Hepatocyte (in vitro differentiated cells): ENCODE measurements around the gene PPP1R12A.

Experiments
- EZH2 ChIP-seq: fragments of 200-600 bp; sonication (generic); IDR thresholded peaks from 2 replicates; pipeline ENCODE4 v1.6.1; 2016; ENCODE audit warnings: antibody characterized with exemption, mild to moderate bottlenecking, borderline replicate concordance
- EZH2phosphoT487 ChIP-seq: fragments of 200-600 bp; sonication (generic); IDR thresholded peaks from one replicate; pipeline ENCODE4 v1.6.1; 2018; ENCODE audit warnings: antibody characterized with exemption, mild to moderate bottlenecking, low read depth, moderate library complexity; ENCODE audit not compliant: unreplicated experiment, severe bottlenecking
- TF ChIP-seq, protein P1 (sequence below): fragments of 200-600 bp; sonication (generic); IDR thresholded peaks from 2 replicates; pipeline ENCODE4 v1.5.1; 2016; ENCODE audit warnings: antibody characterized with exemption, mild to moderate bottlenecking; ENCODE audit not compliant: poor library complexity

- TF ChIP-seq, protein P1, sequence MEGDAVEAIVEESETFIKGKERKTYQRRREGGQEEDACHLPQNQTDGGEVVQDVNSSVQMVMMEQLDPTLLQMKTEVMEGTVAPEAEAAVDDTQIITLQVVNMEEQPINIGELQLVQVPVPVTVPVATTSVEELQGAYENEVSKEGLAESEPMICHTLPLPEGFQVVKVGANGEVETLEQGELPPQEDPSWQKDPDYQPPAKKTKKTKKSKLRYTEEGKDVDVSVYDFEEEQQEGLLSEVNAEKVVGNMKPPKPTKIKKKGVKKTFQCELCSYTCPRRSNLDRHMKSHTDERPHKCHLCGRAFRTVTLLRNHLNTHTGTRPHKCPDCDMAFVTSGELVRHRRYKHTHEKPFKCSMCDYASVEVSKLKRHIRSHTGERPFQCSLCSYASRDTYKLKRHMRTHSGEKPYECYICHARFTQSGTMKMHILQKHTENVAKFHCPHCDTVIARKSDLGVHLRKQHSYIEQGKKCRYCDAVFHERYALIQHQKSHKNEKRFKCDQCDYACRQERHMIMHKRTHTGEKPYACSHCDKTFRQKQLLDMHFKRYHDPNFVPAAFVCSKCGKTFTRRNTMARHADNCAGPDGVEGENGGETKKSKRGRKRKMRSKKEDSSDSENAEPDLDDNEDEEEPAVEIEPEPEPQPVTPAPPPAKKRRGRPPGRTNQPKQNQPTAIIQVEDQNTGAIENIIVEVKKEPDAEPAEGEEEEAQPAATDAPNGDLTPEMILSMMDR, result no peak
- no peak for TF ChIP-seq EZH2phosphoT487
- TF ChIP-seq EZH2, result no peak
Observed at GRCh38 chr12:79933532-79934264, 1.2 kb downstream of the PPP1R12A start.
